Activated CD8-positive, alpha-beta memory T cell treated with anti-CD3 and anti-CD28 coated beads for 1 hour (primary cell): ENCODE results near the gene OASL.

Source experiments
- DNase-seq, 2 donors: peaks; one replicate each; pipeline ENCODE4 v3.0.0-alpha.2; 2020; ENCODE audit warnings: low read depth in 1 of 2; ENCODE audit errors: extremely low read depth in 1 of 2

OASL gene

DNA sequence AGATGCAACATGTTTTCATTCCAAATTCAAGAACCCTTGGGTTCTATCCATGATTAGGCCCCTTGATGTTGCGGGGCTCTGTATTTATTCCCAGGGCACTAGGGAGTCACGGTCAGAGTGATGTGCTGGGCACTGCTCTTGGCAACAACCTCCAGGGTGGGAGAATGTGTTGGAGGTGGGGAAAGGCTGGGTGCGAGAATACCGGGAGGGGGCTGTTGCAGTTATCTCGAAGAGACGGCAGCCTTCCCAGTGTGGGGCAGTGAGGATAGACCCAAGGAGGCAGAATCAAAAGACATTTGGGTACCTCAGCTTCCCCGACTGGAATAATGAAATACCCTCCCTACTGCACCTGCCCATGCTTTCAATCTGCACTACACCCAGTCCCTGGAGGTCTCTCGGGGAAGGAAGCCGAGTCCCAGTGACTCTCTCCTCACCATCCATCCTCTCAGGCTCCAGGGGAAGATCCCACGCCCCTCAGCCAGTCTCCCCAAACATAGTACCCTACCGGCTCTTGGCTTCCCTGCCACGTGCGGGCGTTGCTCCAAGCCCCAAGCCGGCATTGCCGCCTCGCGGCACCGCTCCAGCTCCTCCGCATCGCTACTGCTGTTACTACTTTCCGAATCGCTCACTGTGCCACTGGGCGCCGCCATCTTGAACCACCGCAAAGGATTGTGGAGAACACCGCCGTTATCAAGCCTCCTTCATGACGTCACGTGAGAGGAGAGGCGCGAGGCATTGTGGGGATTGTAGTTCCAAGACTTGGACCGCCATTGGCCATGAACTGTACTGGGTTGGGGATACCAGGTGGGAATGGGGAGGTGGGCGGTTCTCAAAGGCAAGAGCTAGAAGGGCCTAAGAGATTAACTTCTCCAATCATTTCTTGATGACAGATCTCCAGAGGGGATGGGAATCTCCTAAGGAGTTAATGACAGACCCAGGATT lies 22.9 kb downstream of the OASL start, which contains the start of gene C12orf43:
TSS of gene C12orf43 (minus strand) at position 663 of the 942 bp plus-strand sequence. CDS start at position 650, 13 bp downstream.
- peak; percentile 81 to 88 for DNase-seq

DNA sequence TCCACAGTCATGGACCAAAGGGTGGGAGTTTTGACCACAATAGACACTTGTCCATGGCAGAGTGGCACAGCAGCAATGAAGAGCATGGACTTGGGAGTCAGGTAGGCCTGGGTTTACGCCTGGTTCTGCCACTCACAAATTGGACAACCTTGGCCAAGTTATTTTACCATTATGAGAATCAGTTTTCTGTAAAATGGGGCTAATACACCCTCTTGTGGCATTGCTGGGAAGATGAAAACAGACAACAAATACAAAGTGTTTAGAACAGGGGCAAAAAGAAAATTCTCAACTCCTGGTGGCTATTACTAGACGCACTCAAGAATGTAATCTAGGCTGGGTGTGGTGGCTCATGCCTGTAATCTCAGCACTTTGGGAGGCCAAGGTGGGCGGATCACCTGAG lies 25.3 kb downstream of the OASL start:
- no peak for DNase-seq

- no peak for DNase-seq
Observed at GRCh38 chr12:121011820-121012219, 27.2 kb downstream of the OASL start.

- DNase-seq: no peak
Observed at GRCh38 chr12:121010860-121011259, 28.2 kb downstream of the OASL start.

DNA sequence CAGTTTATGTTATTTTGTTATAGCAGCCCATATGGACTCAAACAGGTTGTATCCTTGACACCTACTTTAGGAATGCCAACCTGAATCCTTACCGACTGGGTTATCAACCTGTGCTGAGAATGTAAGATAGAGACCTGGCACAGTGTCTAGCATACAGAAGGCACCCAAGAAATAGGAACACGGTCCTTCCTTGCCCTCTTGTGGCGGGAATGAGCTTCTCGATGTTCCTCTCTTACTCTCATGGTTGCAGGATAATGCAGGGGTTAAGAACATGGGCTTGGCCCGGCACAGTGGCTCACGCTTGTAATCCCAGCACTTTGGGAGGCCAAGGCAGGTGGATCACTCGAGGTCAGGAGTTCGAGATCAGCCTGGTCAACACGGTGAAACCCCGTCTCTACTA lies 29.3 kb downstream of the OASL start:
- no peak for DNase-seq

DNA sequence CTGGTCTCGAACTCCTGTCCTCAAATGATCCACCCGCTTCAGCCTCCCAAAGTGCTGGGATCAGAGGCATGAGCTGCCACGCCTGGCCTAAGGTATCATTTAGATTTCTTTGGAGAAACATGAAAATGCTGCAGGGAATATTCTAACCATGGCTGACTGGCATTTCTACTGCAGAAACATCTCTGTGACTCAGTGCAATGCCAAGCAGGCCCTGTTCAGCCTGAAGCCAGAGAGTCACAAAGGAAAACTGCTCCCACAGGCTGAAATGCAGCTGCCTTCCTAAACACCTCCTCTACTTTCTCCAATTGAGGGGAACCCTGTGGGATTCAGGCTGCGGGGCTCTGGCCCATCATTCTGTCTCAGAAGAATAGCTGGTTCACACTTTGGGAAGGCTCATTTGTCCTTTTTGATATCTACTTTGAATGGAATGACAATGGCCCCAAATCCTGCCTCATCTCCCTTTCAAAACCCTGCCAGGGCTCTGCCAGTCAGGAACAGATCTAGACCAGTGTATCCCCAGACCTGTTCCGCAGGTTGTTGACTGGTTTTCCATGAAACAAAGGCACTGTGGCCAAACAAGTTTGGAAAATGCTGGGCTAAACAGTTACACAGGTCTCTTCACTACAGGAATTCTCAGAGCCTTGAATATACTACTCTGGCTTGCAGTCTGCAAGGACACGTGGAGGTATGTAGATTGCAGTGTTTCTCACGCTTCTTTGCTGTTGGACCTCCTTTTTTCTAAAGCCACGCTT lies 30.5 kb downstream of the OASL start:
- no peak for DNase-seq

GRCh38 chr12:121005346-121005815 lies 33.7 kb downstream of the OASL start:
- DNase-seq: no peak

GRCh38 chr12:121004253-121004815 lies 34.7 kb downstream of the OASL start:
- no peak for DNase-seq

GRCh38 chr12:121003650-121004049 lies 35.4 kb downstream of the OASL start:
- DNase-seq: no peak

DNA sequence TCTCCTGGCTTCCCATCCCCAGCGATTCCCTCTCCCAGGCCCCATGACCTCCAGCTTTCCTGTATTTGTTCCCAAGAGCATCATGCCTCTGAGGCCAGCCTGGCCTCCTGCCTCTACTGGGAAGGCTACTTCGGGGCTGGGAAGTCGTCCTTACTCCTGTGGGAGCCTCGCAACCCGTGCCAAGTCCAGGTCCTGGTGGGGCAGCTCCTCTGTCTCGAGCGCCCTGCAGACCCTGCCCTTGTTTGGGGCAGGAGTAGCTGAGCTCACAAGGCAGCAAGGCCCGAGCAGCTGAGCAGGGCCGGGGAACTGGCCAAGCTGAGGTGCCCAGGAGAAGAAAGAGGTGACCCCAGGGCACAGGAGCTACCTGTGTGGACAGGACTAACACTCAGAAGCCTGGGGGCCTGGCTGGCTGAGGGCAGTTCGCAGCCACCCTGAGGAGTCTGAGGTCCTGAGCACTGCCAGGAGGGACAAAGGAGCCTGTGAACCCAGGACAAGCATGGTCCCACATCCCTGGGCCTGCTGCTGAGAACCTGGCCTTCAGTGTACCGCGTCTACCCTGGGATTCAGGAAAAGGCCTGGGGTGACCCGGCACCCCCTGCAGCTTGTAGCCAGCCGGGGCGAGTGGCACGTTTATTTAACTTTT lies 37.1 kb downstream of the OASL start:
- DNase-seq: no peak

- DNase-seq: no peak
Observed at GRCh38 chr12:121001060-121001459, 38.0 kb downstream of the OASL start.

DNA sequence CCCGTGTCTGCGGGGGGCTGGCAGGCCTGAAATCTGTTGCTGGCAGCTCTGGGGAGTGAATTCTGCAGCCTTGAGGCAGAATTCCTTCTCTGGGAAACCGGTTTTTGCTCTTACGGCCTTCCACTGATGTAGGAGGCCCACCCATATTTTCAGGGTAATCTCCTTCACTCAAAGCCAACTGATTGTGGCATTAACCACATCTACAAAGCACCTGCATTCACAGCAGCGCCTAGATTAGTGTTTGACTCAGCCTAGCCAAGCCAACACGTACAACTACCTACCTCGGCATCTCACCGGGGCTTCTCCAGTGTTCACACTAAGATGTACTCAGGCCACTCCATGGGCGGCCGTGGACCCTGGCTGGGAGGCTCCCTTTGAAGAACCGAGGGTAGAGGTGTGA lies 38.5 kb downstream of the OASL start:
- no peak for DNase-seq

DNA sequence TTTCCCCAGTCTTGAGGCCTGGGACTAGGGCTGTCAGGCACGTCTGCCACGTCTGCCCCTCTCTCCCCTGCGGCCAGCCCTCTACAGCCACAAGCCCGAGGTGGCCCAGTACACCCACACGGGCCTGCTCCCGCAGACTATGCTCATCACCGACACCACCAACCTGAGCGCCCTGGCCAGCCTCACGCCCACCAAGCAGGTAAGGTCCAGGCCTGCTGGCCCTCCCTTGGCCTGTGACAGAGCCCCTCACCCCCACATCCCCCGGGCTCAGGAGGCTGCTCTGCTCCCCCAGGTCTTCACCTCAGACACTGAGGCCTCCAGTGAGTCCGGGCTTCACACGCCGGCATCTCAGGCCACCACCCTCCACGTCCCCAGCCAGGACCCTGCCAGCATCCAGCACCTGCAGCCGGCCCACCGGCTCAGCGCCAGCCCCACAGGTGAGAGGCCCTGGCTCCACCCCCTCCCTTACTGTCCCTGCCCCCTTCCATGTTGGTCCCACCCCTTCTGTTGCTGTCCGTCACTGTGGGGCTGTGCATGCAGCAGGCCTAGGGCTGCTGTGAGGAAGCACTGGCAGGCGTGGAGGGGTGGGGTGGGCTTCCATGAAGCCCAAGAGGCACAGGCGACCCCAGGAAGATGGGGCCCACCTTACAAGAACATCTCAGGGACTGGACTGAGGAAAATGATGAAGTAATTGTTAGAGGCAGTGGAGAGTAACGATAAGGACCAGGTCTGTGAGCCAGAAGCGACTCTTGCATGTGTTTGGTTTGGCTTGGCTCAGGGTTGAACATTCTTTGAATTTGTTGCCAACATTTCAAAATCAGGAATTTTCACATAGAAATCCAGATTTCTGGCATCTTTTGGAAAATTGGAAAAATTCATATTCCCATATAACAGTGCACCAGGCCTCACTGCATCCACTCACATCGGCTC lies 39.6 kb downstream of the OASL start:
- no peak for DNase-seq

- DNase-seq: no peak
Observed at GRCh38 chr12:120998435-120998834, 40.6 kb downstream of the OASL start.

DNA sequence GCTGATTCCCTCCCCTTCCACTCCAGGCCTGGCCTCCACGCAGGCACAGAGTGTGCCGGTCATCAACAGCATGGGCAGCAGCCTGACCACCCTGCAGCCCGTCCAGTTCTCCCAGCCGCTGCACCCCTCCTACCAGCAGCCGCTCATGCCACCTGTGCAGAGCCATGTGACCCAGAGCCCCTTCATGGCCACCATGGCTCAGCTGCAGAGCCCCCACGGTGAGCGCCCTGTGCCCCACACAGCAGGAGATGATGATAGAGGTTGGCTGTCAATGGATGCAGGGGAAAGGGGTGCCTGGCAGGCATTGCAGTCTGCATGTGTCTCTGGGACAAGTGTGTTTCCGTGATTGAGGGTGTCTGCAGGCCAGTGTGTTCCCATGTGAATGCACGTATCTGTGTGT lies 41.6 kb downstream of the OASL start:
- no peak for DNase-seq

- DNase-seq: no peak
Observed at GRCh38 chr12:120996133-120996746, 42.8 kb downstream of the OASL start.

- no peak for DNase-seq
Observed at GRCh38 chr12:120994589-120995337, 44.3 kb downstream of the OASL start.

GRCh38 chr12:120994059-120994458 lies 45.0 kb downstream of the OASL start:
- DNase-seq: no peak

- no peak for DNase-seq
Observed at GRCh38 chr12:120993496-120993895, 45.5 kb downstream of the OASL start.
